ENCODE measurements around the gene CHST2.

The CHST2 gene

DNA sequence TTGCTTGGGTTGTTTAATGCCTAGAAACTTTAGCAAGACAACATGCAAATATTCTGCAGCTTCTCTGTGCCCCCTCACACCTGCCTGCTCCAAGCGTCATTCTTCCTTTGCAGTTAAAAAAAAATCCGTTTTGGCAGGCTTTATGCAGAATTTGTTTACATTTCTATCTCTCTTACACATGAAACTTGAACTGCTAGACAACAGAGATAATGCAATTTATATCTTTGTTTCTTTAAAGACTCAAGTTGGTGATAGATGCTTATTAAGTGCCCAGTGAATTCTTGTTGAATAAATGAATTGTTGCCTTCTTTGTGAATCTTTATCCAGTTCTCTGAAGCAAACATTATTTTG is 53.2 kb downstream of the CHST2 start:
- TF ChIP-seq, protein P1, sequence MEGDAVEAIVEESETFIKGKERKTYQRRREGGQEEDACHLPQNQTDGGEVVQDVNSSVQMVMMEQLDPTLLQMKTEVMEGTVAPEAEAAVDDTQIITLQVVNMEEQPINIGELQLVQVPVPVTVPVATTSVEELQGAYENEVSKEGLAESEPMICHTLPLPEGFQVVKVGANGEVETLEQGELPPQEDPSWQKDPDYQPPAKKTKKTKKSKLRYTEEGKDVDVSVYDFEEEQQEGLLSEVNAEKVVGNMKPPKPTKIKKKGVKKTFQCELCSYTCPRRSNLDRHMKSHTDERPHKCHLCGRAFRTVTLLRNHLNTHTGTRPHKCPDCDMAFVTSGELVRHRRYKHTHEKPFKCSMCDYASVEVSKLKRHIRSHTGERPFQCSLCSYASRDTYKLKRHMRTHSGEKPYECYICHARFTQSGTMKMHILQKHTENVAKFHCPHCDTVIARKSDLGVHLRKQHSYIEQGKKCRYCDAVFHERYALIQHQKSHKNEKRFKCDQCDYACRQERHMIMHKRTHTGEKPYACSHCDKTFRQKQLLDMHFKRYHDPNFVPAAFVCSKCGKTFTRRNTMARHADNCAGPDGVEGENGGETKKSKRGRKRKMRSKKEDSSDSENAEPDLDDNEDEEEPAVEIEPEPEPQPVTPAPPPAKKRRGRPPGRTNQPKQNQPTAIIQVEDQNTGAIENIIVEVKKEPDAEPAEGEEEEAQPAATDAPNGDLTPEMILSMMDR (IDR thresholded peaks at IDR 0.05; ENCODE audit: insufficient read depth, low read depth, low read length, missing control alignments), result no peak
- H3K4me3 ChIP-seq (ENCODE audit: low read depth, low read length), result no peak overlapping the region
- DNase-seq (ENCODE audit: low read depth), result no peak

DNA sequence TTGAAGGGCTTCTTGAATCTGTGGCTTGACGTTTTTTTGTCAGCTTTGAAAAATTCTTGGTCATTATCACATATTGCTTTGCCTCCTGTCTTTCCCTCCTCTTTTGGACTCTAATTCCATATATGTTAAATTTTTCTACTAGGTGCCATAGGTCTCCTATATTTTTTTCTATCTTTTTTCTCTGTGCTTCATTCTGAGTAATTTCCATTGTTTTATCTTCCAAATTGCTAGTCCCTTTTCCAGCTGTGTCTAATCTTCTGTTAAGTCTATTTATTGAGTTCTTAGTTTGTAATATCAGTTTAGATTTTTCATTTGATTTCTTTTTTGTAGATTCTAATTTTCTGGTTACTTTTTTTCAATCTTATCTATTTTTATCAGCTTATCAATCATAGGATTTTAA is 53.7 kb downstream of the CHST2 start:
- DNase-seq (ENCODE audit: low read depth), result no peak
- no peak overlapping the region for H3K4me3 ChIP-seq (ENCODE audit: low read depth, low read length)
- TF ChIP-seq, protein P1 (IDR thresholded peaks at IDR 0.05; ENCODE audit: insufficient read depth, low read depth, low read length, missing control alignments), result no peak
